MG63 (cell line): ENCODE measurements around the gene RGS16. TPM values are rescaled to one million over a fixed set of nuclear protein-coding genes. Genes with fewer than 3 reads are reported as not detected.

Experiments
- DNase-seq: peaks from one replicate; pipeline ENCODE4 v3.0.0-alpha.2; 2020
- H3K27me3 ChIP-seq: fragments of 250-450 bp; sonication (Bioruptor Pico); 2 replicates; pipeline ENCODE4 v1.5.1; 2020; ENCODE audit warnings: mild to moderate bottlenecking, moderate library complexity
- H3K36me3 ChIP-seq: fragments of 250-450 bp; sonication (Bioruptor Pico); 2 replicates; pipeline ENCODE4 v1.5.1; 2020; ENCODE audit warnings: mild to moderate bottlenecking, moderate library complexity
- H3K4me3 ChIP-seq: fragments of 250-450 bp; sonication (Bioruptor Pico); 2 replicates; pipeline ENCODE4 v1.5.1; 2020; ENCODE audit warnings: mild to moderate bottlenecking, moderate library complexity
- H3K9me3 ChIP-seq: fragments of 250-450 bp; sonication (Bioruptor Pico); 2 replicates; pipeline ENCODE4 v1.5.1; 2020; ENCODE audit warnings: mild to moderate bottlenecking, moderate library complexity
- total RNA-seq: library from RNA; depleted of rRNA; stranded (reverse); fragments of >200 nt; shearing (Covaris generic); gene quantifications from 2 replicates; pipeline ENCODE4 v1.2.3, GENCODE V29; 2014; ENCODE audit warnings: low replicate concordance

The RGS16 gene
- total RNA-seq, 1 experiment from 2014 or later: 0.40 TPM

GRCh38 chr1:182600745-182601415, 3.3 kb downstream of the RGS16 start:
- H3K27me3 ChIP-seq: no peaks in the 10 kb centered on the region
- no peaks in the 10 kb centered on the region for H3K36me3 ChIP-seq
- no peaks in the 10 kb centered on the region for H3K9me3 ChIP-seq
- H3K4me3 ChIP-seq: no peak overlapping the region
- no peak for DNase-seq

- Histone ChIP-seq H3K4me3 (no peak overlapping the region), H3K36me3 (no peaks in the 10 kb centered on the region), H3K9me3 (no peaks in the 10 kb centered on the region), H3K27me3 (no peaks in the 10 kb centered on the region)
- DNase-seq: no peak
These were observed 4.0 kb downstream of the RGS16 start for GRCh38 chr1:182600036-182600713.

DNA sequence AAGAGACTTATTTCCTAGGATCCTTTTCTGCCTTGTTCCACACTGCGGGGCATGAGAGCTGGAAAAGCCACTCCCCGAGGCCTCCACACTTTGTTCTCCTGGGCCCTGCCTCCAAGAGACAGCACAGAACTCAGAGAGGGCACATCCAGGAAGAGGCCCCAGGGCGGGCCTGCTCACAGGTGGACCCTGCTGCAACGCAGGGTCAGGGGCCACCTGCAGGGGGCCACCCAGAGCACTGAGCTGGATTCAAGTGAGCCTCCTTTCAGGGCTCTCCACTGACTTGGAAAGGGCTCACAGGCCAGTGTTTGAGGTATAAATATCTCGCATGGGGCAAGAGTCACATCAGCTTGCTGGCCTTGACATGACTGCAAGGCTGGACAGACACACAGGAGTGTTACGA, 4.8 kb downstream of the RGS16 start:
- Histone ChIP-seq H3K9me3 (no peaks in the 10 kb centered on the region), H3K27me3 (no peaks in the 10 kb centered on the region), H3K4me3 (no peak overlapping the region), H3K36me3 (no peaks in the 10 kb centered on the region)
- DNase-seq: no peak

DNA sequence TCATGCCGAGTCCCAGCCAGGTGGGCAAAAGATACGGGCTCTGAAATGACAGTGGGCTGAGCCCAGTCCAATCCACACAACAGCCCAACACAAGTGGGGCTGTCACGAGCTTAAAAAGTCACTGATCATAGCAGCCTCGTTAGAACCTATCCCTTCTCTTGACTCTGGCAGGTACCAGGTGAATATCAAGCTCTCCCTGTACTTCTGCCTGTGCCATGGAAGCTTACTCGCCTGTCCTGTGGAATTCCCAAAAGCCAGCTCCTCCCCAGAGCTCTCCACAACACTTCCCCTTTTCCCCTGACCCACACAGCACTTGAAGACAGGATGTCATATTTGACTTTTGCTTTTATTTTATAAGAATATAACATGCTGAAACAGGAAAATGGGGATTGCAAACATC, 5.9 kb downstream of the RGS16 start:
- H3K4me3 ChIP-seq: no peak overlapping the region
- H3K36me3 ChIP-seq: no peaks in the 10 kb centered on the region
- no peaks in the 10 kb centered on the region for H3K9me3 ChIP-seq
- H3K27me3 ChIP-seq: no peaks in the 10 kb centered on the region
- no peak for DNase-seq

DNA sequence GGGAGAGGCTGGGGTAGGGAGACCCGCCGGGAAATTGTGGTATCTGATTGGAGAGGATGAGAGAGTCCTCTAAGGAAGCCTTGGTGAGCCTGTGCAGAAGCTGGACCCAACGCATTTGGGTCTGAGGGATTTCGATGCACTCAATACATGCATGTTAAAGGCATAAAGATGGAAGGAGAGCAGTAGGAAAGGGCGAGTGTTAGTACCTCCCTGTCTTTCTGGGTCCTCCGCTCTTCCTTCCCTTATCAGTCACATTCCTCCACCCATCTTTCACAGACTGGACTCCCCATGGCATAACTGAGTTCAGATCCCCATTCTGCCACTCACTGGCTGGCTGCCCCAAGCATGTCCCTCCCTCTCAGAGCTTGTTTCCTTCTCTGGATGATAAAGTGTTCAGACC, 7.3 kb downstream of the RGS16 start:
- no peak overlapping the region for H3K4me3 ChIP-seq
- H3K9me3 ChIP-seq: no peaks in the 10 kb centered on the region
- no peaks in the 10 kb centered on the region for H3K27me3 ChIP-seq
- no peak for DNase-seq
- H3K36me3 ChIP-seq: no peaks in the 10 kb centered on the region

DNA sequence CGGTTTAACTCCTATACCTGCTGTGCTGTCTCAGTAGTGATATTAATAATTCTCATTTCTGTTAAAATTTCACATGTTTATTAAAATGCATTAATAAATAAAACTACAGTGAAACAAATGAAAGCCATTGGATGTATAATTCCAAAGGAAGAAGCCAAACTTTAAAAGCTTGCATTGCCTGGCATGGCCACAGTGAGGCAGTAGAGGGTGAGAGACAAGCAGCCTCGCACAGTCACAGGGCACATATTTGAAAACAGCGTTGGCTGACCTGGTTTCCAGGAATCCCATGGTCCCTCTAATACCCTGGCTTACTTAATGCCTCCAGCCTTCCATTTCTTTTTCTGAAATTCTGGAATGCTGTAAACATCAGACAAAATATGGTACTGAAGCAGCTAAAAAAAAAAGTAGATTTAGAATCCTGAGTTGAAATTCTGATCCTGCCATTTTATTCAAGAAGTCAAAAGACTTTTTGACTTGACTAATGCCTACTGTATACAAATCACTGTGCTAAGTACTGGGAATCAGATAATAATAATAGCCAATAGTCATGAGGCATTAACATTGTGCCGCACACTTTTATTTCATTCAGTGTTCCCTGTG, 8.4 kb downstream of the RGS16 start:
- Histone ChIP-seq H3K9me3 (no peaks in the 10 kb centered on the region), H3K27me3 (no peaks in the 10 kb centered on the region), H3K4me3 (no peak overlapping the region), H3K36me3 (no peaks in the 10 kb centered on the region)
- DNase-seq: peak; percentile 44

DNA sequence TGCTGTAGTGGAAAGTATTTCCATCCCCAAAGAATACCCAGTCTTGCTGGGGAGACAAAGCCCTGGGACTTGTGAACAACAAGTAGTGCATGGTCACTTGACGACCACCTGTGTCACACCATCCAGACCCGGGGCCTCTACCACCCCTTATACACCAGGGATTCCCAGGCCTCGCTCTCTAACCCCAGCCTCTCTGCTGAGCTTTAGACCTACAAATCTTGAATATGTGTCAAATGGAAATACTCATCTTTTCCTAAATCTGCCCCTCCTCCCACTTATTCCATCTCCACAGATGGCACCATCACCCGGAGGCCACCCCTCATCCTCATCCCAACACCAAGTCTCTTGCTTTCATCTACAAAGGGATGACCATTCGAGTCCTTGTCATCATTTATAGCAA, 14.3 kb downstream of the RGS16 start:
- no peak for DNase-seq
- no peak overlapping the region for H3K4me3 ChIP-seq
- H3K36me3 ChIP-seq: no peaks in the 10 kb centered on the region
- H3K9me3 ChIP-seq: 0 out of 2 replicates have a peak, but pooled peaks cover 2% of the 10 kb centered on the region
- H3K27me3 ChIP-seq: no peaks in the 10 kb centered on the region

DNA sequence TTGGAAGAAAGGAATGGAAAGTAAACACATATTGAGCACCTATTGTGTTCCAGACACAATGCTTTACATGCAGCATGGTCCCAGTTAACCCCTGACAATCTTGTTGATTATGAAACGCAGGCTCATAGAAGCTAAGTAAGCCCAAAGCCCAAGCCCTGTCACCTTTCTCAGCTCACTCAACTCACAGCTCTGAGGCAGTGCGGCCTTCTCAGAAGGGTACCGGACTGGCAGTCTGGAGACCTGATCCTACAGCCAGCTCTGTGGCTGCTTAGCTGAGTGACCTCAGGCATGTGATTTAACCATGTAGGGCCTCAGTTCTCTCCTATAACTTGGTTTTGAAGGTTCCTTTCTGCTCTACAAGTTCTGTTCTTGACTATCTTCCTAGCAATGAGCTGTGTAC, 14.7 kb downstream of the RGS16 start:
- peak overlapping the region; percentile 66 for H3K4me3 ChIP-seq
- H3K9me3 ChIP-seq: 0 out of 2 replicates have a peak, but pooled peaks cover 2% of the 10 kb centered on the region
- H3K27me3 ChIP-seq: no peaks in the 10 kb centered on the region
- no peaks in the 10 kb centered on the region for H3K36me3 ChIP-seq
- DNase-seq: no peak

DNA sequence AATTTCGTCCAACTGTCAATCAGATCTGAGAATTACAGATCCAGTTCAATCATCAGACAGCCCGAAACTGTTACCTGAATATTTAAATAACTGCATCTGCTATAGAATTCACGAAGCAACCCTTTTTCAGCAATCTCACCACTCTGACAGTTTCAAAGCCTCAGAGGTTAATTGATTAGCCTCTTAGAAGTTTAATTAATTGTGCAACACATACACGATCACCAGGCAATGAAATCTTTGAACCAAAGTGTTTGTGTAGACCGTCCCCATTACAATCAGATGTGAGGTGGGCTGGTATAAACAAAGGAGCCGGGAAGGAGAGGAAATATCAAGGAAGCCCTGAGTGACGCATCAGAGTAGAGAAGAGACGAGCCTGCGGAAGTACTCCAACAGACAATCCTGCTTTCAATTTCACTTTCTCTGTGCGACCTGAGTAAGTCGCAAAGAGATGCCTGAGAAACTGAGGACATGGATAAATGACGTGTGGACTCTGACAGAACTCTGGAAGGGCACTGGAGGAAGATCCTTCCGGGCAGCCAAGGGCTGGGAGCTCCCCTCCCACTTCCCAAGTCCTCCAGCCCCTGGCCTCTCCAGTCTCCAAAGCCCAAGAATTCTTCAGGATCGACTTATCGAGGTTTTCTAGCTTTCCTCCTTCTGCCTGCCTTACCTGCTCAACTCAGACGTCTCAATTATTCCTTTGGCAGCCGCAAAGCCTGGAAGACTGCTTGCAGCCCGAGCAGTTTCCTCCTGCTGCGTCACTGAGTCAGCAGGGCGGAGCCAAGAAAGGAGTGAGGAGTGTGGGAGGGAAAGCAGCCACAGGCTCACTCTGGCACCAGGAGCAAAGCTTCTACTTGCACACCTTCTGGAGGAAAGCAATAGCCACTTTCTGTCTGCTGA, 15.4 kb downstream of the RGS16 start, which contains the start of gene RNASEL:
RNASEL (minus strand) TSS at position 757 of the 897 bp plus-strand sequence. CDS start 2,450 bp downstream, outside the sequence.
- Histone ChIP-seq H3K27me3 (no peaks in the 10 kb centered on the region), H3K9me3 (0 out of 2 replicates have a peak, but pooled peaks cover 2% of the 10 kb centered on the region), H3K36me3 (no peaks in the 10 kb centered on the region), H3K4me3 (peak within 1 kb of the TSS; percentile 66)
- peak; percentile 75 for DNase-seq

DNA sequence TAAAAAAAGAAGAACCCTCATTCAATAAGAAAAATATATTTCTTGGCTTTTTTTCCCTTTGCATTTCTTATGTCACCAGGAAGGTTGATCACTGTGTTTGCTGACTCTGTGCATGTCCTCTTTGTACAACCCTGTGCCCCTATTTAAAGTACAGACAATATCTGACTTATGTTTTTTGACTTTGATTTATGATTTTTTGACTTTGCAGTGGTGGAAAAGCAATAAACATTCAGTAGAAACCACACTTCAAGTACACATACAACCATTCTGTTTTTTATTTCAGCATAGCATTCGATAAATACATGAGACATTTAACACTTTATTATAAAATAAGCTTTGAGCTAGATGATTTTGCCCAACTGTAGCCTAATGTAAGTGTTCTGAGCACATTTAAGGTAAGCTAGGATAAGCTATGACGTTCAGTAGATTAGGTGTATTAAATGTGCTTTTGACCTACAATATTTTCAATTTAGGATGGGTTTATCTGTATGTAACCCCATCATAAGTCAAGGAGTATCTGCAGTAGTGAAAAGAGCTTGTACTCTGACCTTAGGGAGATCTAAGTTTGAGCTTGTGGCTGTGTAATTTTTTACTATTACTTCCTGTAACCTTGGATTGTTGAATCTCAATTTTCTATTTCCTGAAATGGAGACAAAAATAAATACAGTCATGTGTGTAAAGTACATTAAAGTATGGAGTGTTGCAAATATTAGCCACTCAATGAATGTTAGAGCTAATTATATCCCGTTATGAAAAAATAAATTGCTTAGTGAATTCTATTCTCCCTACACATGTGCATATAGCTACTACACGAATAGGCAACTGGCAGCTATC, 16.3 kb downstream of the RGS16 start:
- H3K27me3 ChIP-seq: no peaks in the 10 kb centered on the region
- H3K36me3 ChIP-seq: no peaks in the 10 kb centered on the region
- H3K9me3 ChIP-seq: 0 out of 2 replicates have a peak, but pooled peaks cover 2% of the 10 kb centered on the region
- DNase-seq: no peak
- H3K4me3 ChIP-seq: peak overlapping the region; percentile 66

DNA sequence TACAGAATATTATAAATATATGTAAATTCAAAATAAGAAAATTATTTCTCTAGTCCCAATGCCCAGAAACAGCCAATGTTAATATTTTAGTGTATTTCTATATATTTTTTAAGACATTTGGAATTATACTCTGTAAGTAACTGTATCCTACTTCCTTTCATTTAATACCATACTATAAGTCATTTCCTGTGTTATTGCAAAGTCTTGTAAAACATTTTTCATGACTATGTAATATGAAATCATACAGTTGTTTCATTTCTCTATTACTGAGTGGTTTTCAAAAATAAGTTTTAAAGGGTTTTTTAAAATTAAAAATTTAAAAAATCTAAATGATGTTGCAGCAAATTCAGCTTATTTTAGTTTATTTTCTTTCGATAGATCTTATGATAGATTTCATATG, 17.1 kb downstream of the RGS16 start:
- no peaks in the 10 kb centered on the region for H3K36me3 ChIP-seq
- no peak for DNase-seq
- no peaks in the 10 kb centered on the region for H3K27me3 ChIP-seq
- no peak overlapping the region for H3K4me3 ChIP-seq
- H3K9me3 ChIP-seq: 0 out of 2 replicates have a peak, but pooled peaks cover 2% of the 10 kb centered on the region

DNA sequence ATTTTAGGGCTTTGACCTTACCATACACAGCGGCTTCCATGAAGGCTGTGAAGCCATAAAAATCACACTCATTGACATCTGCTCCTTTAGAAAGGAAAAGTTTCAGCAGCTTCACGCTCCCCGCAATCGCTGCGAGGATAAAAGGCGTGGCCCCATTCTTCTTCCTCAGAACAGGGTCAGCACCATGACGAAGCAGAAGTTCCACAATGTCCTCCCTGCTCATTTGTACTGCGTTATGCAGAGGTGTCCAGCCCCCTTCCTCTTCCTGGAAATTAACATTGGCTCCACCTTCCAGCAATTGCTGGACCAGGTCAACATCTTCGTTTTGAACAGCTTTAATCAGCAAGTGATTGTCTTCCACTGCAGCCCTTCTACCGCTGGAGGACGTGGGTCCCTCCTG, 17.8 kb downstream of the RGS16 start:
- H3K9me3 ChIP-seq: 0 out of 2 replicates have a peak, but pooled peaks cover 2% of the 10 kb centered on the region
- H3K27me3 ChIP-seq: no peaks in the 10 kb centered on the region
- no peak for DNase-seq
- no peak overlapping the region for H3K4me3 ChIP-seq
- no peaks in the 10 kb centered on the region for H3K36me3 ChIP-seq

DNA sequence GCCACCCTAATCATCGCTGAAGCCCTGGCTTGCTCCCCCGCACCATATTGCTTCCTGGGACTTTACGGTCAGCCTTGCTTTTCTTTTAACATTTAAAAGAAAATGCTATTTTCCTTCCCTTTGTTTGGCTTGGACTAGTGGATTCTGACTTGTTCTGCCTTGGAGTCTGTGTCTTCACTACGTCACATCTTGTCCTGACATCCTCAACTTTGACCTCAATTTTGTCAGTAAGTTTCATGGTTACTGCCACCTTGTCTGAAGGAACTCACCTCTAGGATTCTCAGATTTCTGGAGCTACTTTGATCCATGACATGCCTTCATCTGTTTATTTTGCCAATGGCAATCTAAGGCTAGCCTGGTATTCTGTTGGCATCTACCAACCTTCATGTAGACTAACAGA, 19.4 kb downstream of the RGS16 start:
- Histone ChIP-seq H3K4me3 (no peak overlapping the region), H3K27me3 (no peaks in the 10 kb centered on the region), H3K36me3 (no peaks in the 10 kb centered on the region), H3K9me3 (0 out of 2 replicates have a peak, but pooled peaks cover 2% of the 10 kb centered on the region)
- DNase-seq: no peak

- Histone ChIP-seq H3K9me3 (no peaks in the 10 kb centered on the region), H3K36me3 (no peaks in the 10 kb centered on the region), H3K4me3 (no peak overlapping the region), H3K27me3 (no peaks in the 10 kb centered on the region)
- DNase-seq: no peak
These were observed 23.5 kb downstream of the RGS16 start for GRCh38 chr1:182580736-182581135.

- Histone ChIP-seq H3K36me3 (no peaks in the 10 kb centered on the region), H3K4me3 (no peak overlapping the region), H3K27me3 (no peaks in the 10 kb centered on the region), H3K9me3 (no peaks in the 10 kb centered on the region)
- DNase-seq: no peak
These were observed 28.5 kb downstream of the RGS16 start for GRCh38 chr1:182575540-182576149.
